LNCAP (cell line): ENCODE results near the gene GALNT9.

Source experiments
- TF ChIP-seq, protein P1 (sequence below): fragments of 450-650 bp; IDR thresholded peaks from 2 replicates; pipeline ENCODE4 v1.5.1; 2017; ENCODE audit warnings: mild to moderate bottlenecking

GALNT9 gene

DNA sequence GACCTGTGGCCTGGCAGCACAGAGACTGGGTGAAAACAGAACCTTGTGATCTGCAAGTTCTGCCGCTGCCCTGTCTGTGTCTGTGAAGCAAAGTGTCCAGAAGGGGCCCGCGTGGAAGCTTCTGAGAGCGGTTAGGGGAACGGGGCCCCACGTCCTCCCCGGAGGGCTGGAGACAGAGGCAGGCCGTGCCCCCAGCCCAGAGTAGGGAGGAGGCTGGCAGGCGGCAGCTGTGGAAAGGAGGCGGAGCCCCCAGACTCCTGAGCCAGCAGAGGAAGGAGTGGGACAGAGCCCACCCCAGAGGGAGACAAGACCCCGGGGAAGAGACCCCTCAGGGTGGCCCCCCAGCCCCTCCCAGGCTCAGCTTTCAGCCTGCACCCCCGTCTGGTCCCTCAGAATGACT, 49.0 kb downstream of the GALNT9 start:
- TF ChIP-seq, protein P1, sequence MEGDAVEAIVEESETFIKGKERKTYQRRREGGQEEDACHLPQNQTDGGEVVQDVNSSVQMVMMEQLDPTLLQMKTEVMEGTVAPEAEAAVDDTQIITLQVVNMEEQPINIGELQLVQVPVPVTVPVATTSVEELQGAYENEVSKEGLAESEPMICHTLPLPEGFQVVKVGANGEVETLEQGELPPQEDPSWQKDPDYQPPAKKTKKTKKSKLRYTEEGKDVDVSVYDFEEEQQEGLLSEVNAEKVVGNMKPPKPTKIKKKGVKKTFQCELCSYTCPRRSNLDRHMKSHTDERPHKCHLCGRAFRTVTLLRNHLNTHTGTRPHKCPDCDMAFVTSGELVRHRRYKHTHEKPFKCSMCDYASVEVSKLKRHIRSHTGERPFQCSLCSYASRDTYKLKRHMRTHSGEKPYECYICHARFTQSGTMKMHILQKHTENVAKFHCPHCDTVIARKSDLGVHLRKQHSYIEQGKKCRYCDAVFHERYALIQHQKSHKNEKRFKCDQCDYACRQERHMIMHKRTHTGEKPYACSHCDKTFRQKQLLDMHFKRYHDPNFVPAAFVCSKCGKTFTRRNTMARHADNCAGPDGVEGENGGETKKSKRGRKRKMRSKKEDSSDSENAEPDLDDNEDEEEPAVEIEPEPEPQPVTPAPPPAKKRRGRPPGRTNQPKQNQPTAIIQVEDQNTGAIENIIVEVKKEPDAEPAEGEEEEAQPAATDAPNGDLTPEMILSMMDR, result no peak

DNA sequence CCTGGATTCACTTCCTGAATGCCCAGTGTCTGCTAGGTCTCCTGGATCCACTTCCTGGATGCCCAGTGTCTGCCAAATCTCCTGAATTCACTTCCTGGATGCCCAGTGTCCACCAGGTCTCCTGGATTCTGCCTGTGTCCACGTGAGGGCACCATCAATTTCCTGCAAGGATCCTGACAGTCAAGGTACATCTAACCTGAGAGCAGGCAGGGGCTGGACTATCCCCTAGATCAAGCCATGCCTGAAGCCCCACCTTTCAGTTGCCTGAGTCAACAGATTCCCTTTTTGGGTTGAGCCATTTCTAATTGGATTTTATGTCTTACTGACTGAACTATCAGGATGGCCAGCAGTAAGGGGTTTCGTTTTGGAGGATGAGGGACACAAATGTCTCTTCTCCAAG, 49.5 kb downstream of the GALNT9 start:
- TF ChIP-seq, protein P1, result no peak

DNA sequence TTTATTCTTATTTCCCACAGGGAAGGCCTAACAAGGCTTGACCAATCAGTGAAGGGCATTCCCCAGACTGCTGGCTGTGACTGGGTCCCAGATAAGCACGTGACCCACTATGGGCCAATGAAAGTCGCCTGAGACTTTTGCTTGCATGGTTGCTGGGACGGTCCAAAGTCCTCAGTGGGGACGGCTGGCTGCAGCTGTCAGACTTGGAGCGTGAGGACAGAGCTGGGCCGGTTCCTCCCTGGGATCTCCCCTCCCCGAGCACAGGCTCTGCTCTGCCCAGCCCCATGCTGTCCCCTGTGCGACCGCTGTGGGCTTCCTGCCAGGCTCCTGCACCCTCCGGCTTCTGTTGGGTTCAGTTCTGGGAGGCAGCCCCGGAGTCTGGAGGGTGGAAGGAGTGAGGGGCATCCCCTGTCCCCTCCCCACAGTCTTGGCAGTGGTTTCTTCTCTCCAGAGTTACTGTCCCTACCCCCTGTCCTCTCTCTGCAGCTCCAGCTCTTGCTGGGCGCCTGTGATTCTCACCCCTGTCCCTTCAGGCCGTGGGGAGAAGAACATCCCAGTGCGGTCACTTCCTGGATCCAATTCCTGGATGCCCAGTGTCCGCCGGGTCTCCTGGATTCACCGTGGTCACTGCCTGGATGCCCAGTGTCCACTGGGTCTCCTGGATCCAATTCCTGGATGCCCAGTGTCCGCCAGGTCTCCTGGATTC, 50.1 kb downstream of the GALNT9 start:
- TF ChIP-seq, protein P1, result no peak

DNA sequence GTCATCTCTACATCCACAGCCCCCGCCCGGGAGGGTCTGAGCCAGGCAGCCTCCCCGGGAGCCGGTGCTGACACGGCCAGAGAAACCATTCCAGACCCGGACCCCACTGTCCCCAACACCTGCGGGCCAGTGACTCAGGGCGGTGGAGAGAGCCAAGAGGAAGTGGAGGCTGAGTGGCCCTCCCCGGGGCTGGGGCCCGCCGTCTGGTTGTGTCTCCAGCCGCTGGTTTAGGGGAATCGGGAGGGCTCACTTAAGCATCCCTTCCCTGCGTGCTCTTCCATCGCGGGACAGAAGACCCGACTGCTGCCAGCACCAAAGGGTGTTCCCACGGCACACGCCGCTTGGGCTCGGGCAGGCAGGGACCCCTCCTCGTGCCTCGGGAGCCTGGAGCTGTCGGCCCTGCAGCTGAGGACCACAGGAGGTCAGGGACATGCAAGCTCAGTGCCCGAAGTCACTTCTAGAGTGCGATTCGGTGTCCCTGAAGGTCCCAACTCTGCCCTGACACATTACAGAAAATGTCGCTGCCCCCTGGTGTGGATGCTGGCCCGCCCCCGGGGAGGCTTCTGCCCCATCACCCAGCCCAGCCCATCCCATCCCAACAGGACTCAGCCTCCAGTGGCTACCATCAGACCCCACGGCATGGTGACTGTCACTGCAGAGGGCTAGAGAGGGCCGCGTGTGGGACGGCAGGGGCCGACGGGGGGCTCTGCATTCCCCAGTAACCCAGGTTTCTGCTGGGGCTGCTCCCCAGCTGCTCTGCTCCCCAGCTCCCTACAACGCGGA, 50.8 kb downstream of the GALNT9 start:
- TF ChIP-seq, protein P1, result no peak

DNA sequence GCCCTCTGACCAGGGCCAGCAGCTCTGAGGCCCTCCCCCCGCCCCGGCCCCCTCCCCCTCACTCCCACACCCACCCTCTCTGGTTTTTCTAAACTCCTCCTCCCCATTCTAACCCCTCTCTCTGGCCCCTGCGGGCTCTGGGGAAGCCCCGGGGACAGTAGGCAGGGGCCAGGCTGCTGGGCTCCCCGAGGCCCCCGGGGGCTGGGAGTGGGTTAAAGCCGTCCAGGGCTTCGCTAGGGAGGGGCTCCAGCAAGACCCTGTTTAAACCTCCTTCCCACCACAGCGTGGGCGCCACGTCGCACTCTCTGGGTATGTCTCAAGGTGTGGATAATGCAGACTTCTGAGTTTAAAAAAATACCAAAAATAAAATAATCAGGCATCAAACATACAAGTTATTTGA, 51.4 kb downstream of the GALNT9 start:
- TF ChIP-seq, protein P1, result no peak

DNA sequence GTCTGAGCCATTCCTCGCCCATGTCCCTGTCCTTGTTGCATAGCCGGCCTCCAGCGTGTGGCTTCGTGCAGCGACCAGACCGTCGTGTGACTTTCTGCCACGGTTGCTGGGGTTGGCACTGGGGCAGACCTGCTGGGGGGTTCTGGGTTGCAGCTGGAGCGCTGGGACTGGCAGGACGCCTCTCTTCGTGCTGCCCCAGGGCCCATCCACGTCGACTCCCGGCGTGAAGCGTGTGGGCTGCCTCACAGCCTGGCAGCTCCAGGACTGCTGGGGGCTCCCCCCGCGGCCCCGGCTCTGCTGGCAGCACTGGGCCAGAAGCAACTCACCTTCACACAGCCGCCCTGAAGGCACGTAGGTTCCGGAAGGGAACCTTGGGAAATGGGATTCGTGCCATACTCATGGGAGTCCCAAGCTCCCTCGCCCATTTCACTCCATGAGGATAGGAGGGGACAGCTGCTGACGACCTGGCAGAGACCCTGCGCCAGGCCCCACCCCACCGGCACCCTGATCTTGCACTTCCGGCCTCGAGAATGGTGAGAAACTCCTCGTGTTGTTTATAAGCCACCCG, 51.9 kb downstream of the GALNT9 start:
- TF ChIP-seq, protein P1, result no peak

DNA sequence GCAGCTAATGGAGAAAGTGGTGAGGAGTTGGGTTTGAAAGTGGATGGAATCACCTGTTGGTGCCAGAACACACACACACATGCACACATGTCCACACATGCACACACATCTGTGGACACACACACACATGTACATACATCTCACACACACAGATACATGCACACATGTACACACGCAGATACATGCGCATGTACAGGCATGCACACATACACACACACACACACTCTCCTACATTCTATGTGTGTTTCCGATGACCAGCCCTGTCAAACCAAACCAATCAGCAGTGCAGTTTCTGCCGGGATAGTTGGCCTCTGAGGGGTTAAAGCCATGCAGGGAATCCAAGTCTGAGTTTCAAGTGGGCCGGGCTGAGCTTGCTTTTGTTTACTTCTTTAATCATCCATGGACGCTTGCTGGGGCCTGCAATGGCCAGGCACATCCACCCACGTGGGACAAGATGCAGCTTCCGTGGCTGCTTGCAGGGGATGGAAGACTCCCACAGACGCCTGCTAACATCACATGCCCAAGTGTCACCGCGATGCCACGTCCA, 52.5 kb downstream of the GALNT9 start:
- TF ChIP-seq, protein P1, result no peak
